Neuronal stem cell (in vitro differentiated cells): Measurements from ENCODE around the gene GABRR3.

Experiments used
- DNase-seq: peaks from one replicate; pipeline ENCODE4 v3.0.0-alpha.2; 2013; ENCODE audit warnings: low spot score
- H2AFZ ChIP-seq: one replicate; pipeline ENCODE4 v1.6.1; 2013; ENCODE audit warnings: mild to moderate bottlenecking, low read length, inconsistent platforms
- H2AK5ac ChIP-seq: 2 replicates; pipeline ENCODE4 v1.6.1; 2013; ENCODE audit warnings: low read depth, mild to moderate bottlenecking, inconsistent platforms, low read length, moderate library complexity, mixed read lengths
- H2BK120ac ChIP-seq: 2 replicates; pipeline ENCODE4 v1.6.1; 2013; ENCODE audit warnings: low read depth, mild to moderate bottlenecking, inconsistent platforms, low read length, moderate library complexity, mixed read lengths
- H2BK12ac ChIP-seq: one replicate; pipeline ENCODE4 v1.6.1; 2013; ENCODE audit warnings: low read length, inconsistent platforms
- H2BK15ac ChIP-seq: 2 replicates; pipeline ENCODE4 v1.6.1; 2013; ENCODE audit warnings: mild to moderate bottlenecking, low read length, inconsistent platforms, mixed read lengths
- H2BK5ac ChIP-seq: one replicate; pipeline ENCODE4 v1.6.1; 2013; ENCODE audit warnings: inconsistent platforms, mild to moderate bottlenecking, low read length, moderate library complexity
- H3K14ac ChIP-seq: one replicate; pipeline ENCODE4 v1.6.1; 2013; ENCODE audit warnings: low read length, inconsistent platforms
- H3K18ac ChIP-seq: 2 replicates; pipeline ENCODE4 v1.6.1; 2013; ENCODE audit warnings: low read length, inconsistent platforms
- H3K23ac ChIP-seq: 2 replicates; pipeline ENCODE4 v1.6.1; 2013; ENCODE audit warnings: low read depth, mild to moderate bottlenecking, mixed read lengths, low read length, inconsistent platforms; ENCODE audit not compliant: poor library complexity
- H3K27ac ChIP-seq: replicated peaks from 3 replicates; pipeline ENCODE4 v1.5.1; 2013; ENCODE audit warnings: low read length, inconsistent platforms
- H3K27me3 ChIP-seq, 3 experiments: 2 replicates each; pipeline ENCODE4 v1.6.1; 2013; ENCODE audit warnings: low read length in 3 of 3, mild to moderate bottlenecking in 2 of 3, inconsistent platforms in 1 of 3, low read depth in 1 of 3, mixed read lengths in 1 of 3, moderate library complexity in 1 of 3; ENCODE audit not compliant: control insufficient read depth in 3 of 3, insufficient read depth in 3 of 3
- H3K36me3 ChIP-seq, 2 donors: replicated peaks in 1 of 2; 2 replicates each; pipeline ENCODE4 v1.6.1; 2013; ENCODE audit warnings: low read length in 2 of 2; ENCODE audit not compliant: control insufficient read depth in 2 of 2, insufficient read depth in 2 of 2
- H3K4ac ChIP-seq: 2 replicates; pipeline ENCODE4 v1.6.1; 2013; ENCODE audit warnings: inconsistent platforms, mild to moderate bottlenecking, low read length, moderate library complexity
- H3K4me1 ChIP-seq, 2 donors: 1 replicate in 1 of 2; 2 replicates in 1 of 2; pipeline ENCODE4 v1.6.1; 2013; ENCODE audit warnings: low read length in 2 of 2, low read depth in 1 of 2; ENCODE audit not compliant: control insufficient read depth in 2 of 2, insufficient read depth in 1 of 2
- H3K4me2 ChIP-seq: one replicate; pipeline ENCODE4 v1.6.1; 2013; ENCODE audit warnings: mild to moderate bottlenecking, low read length, inconsistent platforms; ENCODE audit not compliant: insufficient read depth, poor library complexity, severe bottlenecking
- H3K4me3 ChIP-seq, 2 donors: 2 replicates each; pipeline ENCODE4 v1.5.1; 2013; ENCODE audit warnings: low read length in 2 of 2, mild to moderate bottlenecking in 2 of 2, inconsistent platforms in 1 of 2, moderate library complexity in 1 of 2
- H3K79me1 ChIP-seq: one replicate; pipeline ENCODE4 v1.6.1; 2013; ENCODE audit warnings: low read depth, mild to moderate bottlenecking, inconsistent platforms, low read length, moderate library complexity
- H3K9ac ChIP-seq: one replicate; pipeline ENCODE4 v1.6.1; 2013; ENCODE audit warnings: mild to moderate bottlenecking, low read depth, low read length, inconsistent platforms; ENCODE audit not compliant: poor library complexity
- H3K9me3 ChIP-seq, 2 donors: replicated peaks in 1 of 2; 2 replicates each; pipeline versions ENCODE3 to v1.6.1; 2013; ENCODE audit warnings: low read length in 2 of 2, mild to moderate bottlenecking in 2 of 2, inconsistent platforms in 1 of 2, low read depth in 1 of 2, mixed read lengths in 1 of 2, moderate library complexity in 1 of 2; ENCODE audit not compliant: control insufficient read depth in 2 of 2, insufficient read depth in 1 of 2
- H4K8ac ChIP-seq: one replicate; pipeline ENCODE4 v1.6.1; 2013; ENCODE audit warnings: low read depth, mild to moderate bottlenecking, inconsistent platforms, low read length, moderate library complexity
- H4K91ac ChIP-seq: one replicate; pipeline ENCODE4 v1.6.1; 2013; ENCODE audit warnings: low read length, low read depth, mild to moderate bottlenecking, inconsistent platforms; ENCODE audit not compliant: poor library complexity
- WGBS, 2 donors: extraction: QIAGEN DNeasy Blood & Tissue Kit; methylation state at CpG; one replicate each; pipeline ENCODE4 v1.1.7; 2013; ENCODE audit warnings: missing lambda C conversion rate in 2 of 2, mixed read lengths in 1 of 2; ENCODE audit not compliant: insufficient read length in 2 of 2, insufficient replicate concordance in 1 of 2; ENCODE audit errors: extremely low coverage in 2 of 2; 5-methylcytosine and 5-hydroxymethylcytosine counted together

GABRR3 gene

GRCh38 chr3:97949743-97950142, 85.4 kb downstream of the GABRR3 start:
- no CpG with 5 or more reads among the region's 5 CpGs for WGBS, 2 donors
- no peaks in the 10 kb centered on the region for H3K79me1 ChIP-seq
- no peaks in the 10 kb centered on the region for H3K27me3 ChIP-seq
- no peak overlapping the region for H3K4me2 ChIP-seq
- peaks cover 9 to 80% of the 10 kb centered on the region in 2 donors for H3K36me3 ChIP-seq
- H3K27ac ChIP-seq, result no peak overlapping the region
- H3K14ac ChIP-seq, result no peak overlapping the region
- H3K4me1 ChIP-seq, result no peaks in the 10 kb centered on the region
- H3K9ac ChIP-seq, result no peak overlapping the region
- H2AK5ac ChIP-seq, result no peak overlapping the region
- no peaks in the 10 kb centered on the region for H3K9me3 ChIP-seq
- H2BK15ac ChIP-seq, result no peak overlapping the region
- H3K4me3 ChIP-seq, result no peak overlapping the region
- H3K23ac ChIP-seq, result no peak overlapping the region
- no peak overlapping the region for H4K8ac ChIP-seq
- H4K91ac ChIP-seq, result no peak overlapping the region
- H2BK5ac ChIP-seq, result no peak overlapping the region
- no peak for DNase-seq
- H3K4ac ChIP-seq, result no peak overlapping the region
- H2BK120ac ChIP-seq, result no peak overlapping the region
- H2BK12ac ChIP-seq, result no peak overlapping the region
- H2AFZ ChIP-seq, result no peak overlapping the region
- H3K18ac ChIP-seq, result no peak overlapping the region

GRCh38 chr3:97949110-97949485, 86.0 kb downstream of the GABRR3 start:
- Histone ChIP-seq H3K9ac (no peak overlapping the region), H3K14ac (no peak overlapping the region), H3K4me2 (no peak overlapping the region), H3K36me3 (peaks cover 9 to 80% of the 10 kb centered on the region in 2 donors), H3K23ac (no peak overlapping the region), H3K27ac (no peak overlapping the region), H3K79me1 (no peaks in the 10 kb centered on the region), H2BK12ac (no peak overlapping the region), H2BK120ac (no peak overlapping the region), H3K18ac (no peak overlapping the region), H4K91ac (no peak overlapping the region), H3K4ac (no peak overlapping the region), H2AK5ac (no peak overlapping the region), H2BK5ac (no peak overlapping the region), H4K8ac (no peak overlapping the region), H3K27me3 (no peaks in the 10 kb centered on the region), H3K4me1 (no peaks in the 10 kb centered on the region), H2AFZ (no peak overlapping the region), H3K9me3 (no peaks in the 10 kb centered on the region), H2BK15ac (no peak overlapping the region), H3K4me3 (no peak overlapping the region)
- no CpG with 5 or more reads among the region's 2 CpGs for WGBS, 2 donors
- no peak for DNase-seq

- no peak overlapping the region for H2BK12ac ChIP-seq
- no peak overlapping the region for H4K8ac ChIP-seq
- no CpG with 5 or more reads among the region's 5 CpGs for WGBS, 2 donors
- H3K9ac ChIP-seq, result no peak overlapping the region
- no peak overlapping the region for H2AK5ac ChIP-seq
- no peak for DNase-seq
- no peak overlapping the region for H3K14ac ChIP-seq
- H3K36me3 ChIP-seq, result peaks cover 9 to 80% of the 10 kb centered on the region in 2 donors
- H2AFZ ChIP-seq, result no peak overlapping the region
- H3K18ac ChIP-seq, result no peak overlapping the region
- H2BK5ac ChIP-seq, result no peak overlapping the region
- H2BK120ac ChIP-seq, result no peak overlapping the region
- H3K79me1 ChIP-seq, result no peaks in the 10 kb centered on the region
- no peaks in the 10 kb centered on the region for H3K9me3 ChIP-seq
- no peak overlapping the region for H3K4me3 ChIP-seq
- H3K4me1 ChIP-seq, result no peaks in the 10 kb centered on the region
- H4K91ac ChIP-seq, result no peak overlapping the region
- H3K27ac ChIP-seq, result no peak overlapping the region
- H3K27me3 ChIP-seq, result no peaks in the 10 kb centered on the region
- H3K4me2 ChIP-seq, result no peak overlapping the region
- no peak overlapping the region for H3K4ac ChIP-seq
- no peak overlapping the region for H3K23ac ChIP-seq
- H2BK15ac ChIP-seq, result no peak overlapping the region
Measured at GRCh38 chr3:97948351-97949109, 86.6 kb downstream of the GABRR3 start.

- no peak overlapping the region for H2BK12ac ChIP-seq
- DNase-seq, result no peak
- no peak overlapping the region for H4K91ac ChIP-seq
- H3K4me2 ChIP-seq, result no peak overlapping the region
- H3K4me3 ChIP-seq, result no peak overlapping the region
- H2AK5ac ChIP-seq, result no peak overlapping the region
- no peak overlapping the region for H2BK120ac ChIP-seq
- H4K8ac ChIP-seq, result no peak overlapping the region
- H2BK5ac ChIP-seq, result no peak overlapping the region
- H3K79me1 ChIP-seq, result no peaks in the 10 kb centered on the region
- no peaks in the 10 kb centered on the region for H3K27me3 ChIP-seq
- H3K18ac ChIP-seq, result no peak overlapping the region
- H3K14ac ChIP-seq, result no peak overlapping the region
- WGBS, 2 donors, result no CpG with 5 or more reads among the region's 4 CpGs
- no peak overlapping the region for H3K4ac ChIP-seq
- H3K9me3 ChIP-seq, result no peaks in the 10 kb centered on the region
- H3K9ac ChIP-seq, result no peak overlapping the region
- peaks cover 3 to 67% of the 10 kb centered on the region in 2 donors for H3K36me3 ChIP-seq
- no peak overlapping the region for H3K27ac ChIP-seq
- H3K4me1 ChIP-seq, result no peaks in the 10 kb centered on the region
- no peak overlapping the region for H2BK15ac ChIP-seq
- no peak overlapping the region for H2AFZ ChIP-seq
- H3K23ac ChIP-seq, result no peak overlapping the region
Measured at GRCh38 chr3:97942801-97943546, 92.1 kb downstream of the GABRR3 start.
